HK-2 (cell line): ENCODE data around the gene OSBPL5.
"Not testable (repeated sequence)": the region's sequence is repeated elsewhere in the genome, so short reads cannot be mapped to it uniquely, and the experiment has no call there.

ENCODE experiments used
- DNase-seq: peaks from one replicate; pipeline ENCODE4 v3.0.0-alpha.2; 2018; ENCODE audit not compliant: unreplicated experiment

The OSBPL5 gene

GRCh38 chr11:3120071-3120792, 44.9 kb downstream of the OSBPL5 start:
- DNase-seq: no peak

- DNase-seq: no peak
These were observed 45.8 kb downstream of the OSBPL5 start for GRCh38 chr11:3119141-3119821.

GRCh38 chr11:3115321-3115720, 49.8 kb downstream of the OSBPL5 start:
- DNase-seq: no peak

GRCh38 chr11:3113661-3114060, 51.4 kb downstream of the OSBPL5 start:
- DNase-seq: not testable (repeated sequence)

- no peak for DNase-seq
These were observed 53.0 kb downstream of the OSBPL5 start for GRCh38 chr11:3111919-3112690.

- DNase-seq: no peak
These were observed 53.6 kb downstream of the OSBPL5 start for GRCh38 chr11:3111466-3111865.

GRCh38 chr11:3109921-3110706, 55.0 kb downstream of the OSBPL5 start:
- no peak for DNase-seq

GRCh38 chr11:3109434-3109833, 55.7 kb downstream of the OSBPL5 start:
- no peak for DNase-seq

- DNase-seq: no peak
These were observed 56.9 kb downstream of the OSBPL5 start for GRCh38 chr11:3108183-3108721.

- DNase-seq: no peak
These were observed 57.4 kb downstream of the OSBPL5 start for GRCh38 chr11:3107608-3108182.

- no peak for DNase-seq
These were observed 58.2 kb downstream of the OSBPL5 start for GRCh38 chr11:3106736-3107524.

- DNase-seq: no peak
These were observed 59.0 kb downstream of the OSBPL5 start for GRCh38 chr11:3105791-3106735.

- no peak for DNase-seq
These were observed 59.9 kb downstream of the OSBPL5 start for GRCh38 chr11:3104961-3105790.

- no peak for DNase-seq
These were observed 60.9 kb downstream of the OSBPL5 start for GRCh38 chr11:3104051-3104714.

GRCh38 chr11:3103076-3103475, 62.0 kb downstream of the OSBPL5 start:
- DNase-seq: no peak

- no peak for DNase-seq
These were observed 62.5 kb downstream of the OSBPL5 start for GRCh38 chr11:3102641-3102921.

GRCh38 chr11:3101921-3102640, 63.0 kb downstream of the OSBPL5 start:
- no peak for DNase-seq
